ENCODE data around the gene DGKE.

The DGKE gene

DNA sequence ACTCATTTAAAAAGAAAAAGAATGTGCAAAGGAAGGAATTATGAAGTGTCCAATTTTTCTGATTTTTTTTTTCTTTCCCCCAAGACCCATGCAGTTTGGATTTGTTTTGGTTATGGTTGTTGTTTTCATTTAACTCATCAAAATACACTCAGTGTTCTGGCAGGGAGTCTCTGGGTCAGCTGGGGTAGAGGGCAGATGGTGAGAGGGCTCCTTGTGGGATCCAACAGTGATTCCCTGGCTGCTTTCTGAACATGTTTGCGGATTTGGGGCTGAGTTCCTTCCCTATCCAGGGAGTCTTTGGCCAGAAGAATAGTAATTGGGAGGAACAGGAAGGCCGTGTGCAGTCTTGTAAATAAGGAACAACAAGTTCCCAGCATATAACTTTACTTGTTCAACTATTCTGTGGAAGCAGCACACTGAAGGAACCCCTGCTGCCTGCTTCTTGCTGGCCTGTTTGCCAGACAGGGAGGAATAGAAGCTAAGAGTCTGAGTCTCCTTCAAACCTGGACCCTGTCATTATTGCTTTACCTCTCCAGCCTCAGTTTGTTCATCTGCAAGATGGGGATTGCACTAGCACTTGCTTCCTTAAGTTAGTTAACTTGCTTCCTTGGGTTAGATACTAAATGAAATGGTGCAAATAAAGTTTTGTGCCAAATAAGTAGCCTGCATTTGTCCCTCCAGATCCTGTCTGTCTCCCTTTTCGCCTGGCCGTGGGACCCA lies 32.3 kb upstream of the DGKE start:
- TF ChIP-seq FOXP2 (optimal IDR thresholded peaks at IDR 0.05; ENCODE audit: borderline replicate concordance, extremely low read depth, extremely low read length, insufficient read depth), result no peak
- TF ChIP-seq, protein P1, sequence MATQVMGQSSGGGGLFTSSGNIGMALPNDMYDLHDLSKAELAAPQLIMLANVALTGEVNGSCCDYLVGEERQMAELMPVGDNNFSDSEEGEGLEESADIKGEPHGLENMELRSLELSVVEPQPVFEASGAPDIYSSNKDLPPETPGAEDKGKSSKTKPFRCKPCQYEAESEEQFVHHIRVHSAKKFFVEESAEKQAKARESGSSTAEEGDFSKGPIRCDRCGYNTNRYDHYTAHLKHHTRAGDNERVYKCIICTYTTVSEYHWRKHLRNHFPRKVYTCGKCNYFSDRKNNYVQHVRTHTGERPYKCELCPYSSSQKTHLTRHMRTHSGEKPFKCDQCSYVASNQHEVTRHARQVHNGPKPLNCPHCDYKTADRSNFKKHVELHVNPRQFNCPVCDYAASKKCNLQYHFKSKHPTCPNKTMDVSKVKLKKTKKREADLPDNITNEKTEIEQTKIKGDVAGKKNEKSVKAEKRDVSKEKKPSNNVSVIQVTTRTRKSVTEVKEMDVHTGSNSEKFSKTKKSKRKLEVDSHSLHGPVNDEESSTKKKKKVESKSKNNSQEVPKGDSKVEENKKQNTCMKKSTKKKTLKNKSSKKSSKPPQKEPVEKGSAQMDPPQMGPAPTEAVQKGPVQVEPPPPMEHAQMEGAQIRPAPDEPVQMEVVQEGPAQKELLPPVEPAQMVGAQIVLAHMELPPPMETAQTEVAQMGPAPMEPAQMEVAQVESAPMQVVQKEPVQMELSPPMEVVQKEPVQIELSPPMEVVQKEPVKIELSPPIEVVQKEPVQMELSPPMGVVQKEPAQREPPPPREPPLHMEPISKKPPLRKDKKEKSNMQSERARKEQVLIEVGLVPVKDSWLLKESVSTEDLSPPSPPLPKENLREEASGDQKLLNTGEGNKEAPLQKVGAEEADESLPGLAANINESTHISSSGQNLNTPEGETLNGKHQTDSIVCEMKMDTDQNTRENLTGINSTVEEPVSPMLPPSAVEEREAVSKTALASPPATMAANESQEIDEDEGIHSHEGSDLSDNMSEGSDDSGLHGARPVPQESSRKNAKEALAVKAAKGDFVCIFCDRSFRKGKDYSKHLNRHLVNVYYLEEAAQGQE (IDR thresholded peaks at IDR 0.05; ENCODE audit: insufficient read depth in 1 of 2, low read depth in 2 of 2, low read length in 2 of 2), result no peak
- TF ChIP-seq POLR2AphosphoS5 (IDR thresholded peaks at IDR 0.05; ENCODE audit: low read depth, low read length), result no peak
- no peak for TF ChIP-seq SIN3A (IDR thresholded peaks at IDR 0.05; ENCODE audit: borderline replicate concordance, insufficient read depth, low read length)
- no peak for TF ChIP-seq TAF1 (IDR thresholded peaks at IDR 0.05; ENCODE audit: borderline replicate concordance, insufficient read depth, low read length)

- TF ChIP-seq SIN3A (IDR thresholded peaks at IDR 0.05; ENCODE audit: borderline replicate concordance, insufficient read depth, low read length) (no peak), POLR2AphosphoS5 (IDR thresholded peaks at IDR 0.05; ENCODE audit: low read depth, low read length) (no peak), TAF1 (IDR thresholded peaks at IDR 0.05; ENCODE audit: borderline replicate concordance, insufficient read depth, low read length) (no peak), FOXP2 (optimal IDR thresholded peaks at IDR 0.05; ENCODE audit: borderline replicate concordance, extremely low read depth, extremely low read length, insufficient read depth) (no peak)
- TF ChIP-seq, protein P1 (IDR thresholded peaks at IDR 0.05; ENCODE audit: insufficient read depth in 1 of 2, low read depth in 2 of 2, low read length in 2 of 2), result no peak
Observed at GRCh38 chr17:56803071-56803470, 30.9 kb upstream of the DGKE start.

GRCh38 chr17:56804454-56804853 lies 29.5 kb upstream of the DGKE start:
- TF ChIP-seq, protein P1 (IDR thresholded peaks at IDR 0.05; ENCODE audit: insufficient read depth in 1 of 2, low read depth in 2 of 2, low read length in 2 of 2), result no peak
- TF ChIP-seq SIN3A (IDR thresholded peaks at IDR 0.05; ENCODE audit: borderline replicate concordance, insufficient read depth, low read length) (no peak), TAF1 (IDR thresholded peaks at IDR 0.05; ENCODE audit: borderline replicate concordance, insufficient read depth, low read length) (no peak), POLR2AphosphoS5 (IDR thresholded peaks at IDR 0.05; ENCODE audit: low read depth, low read length) (no peak), FOXP2 (optimal IDR thresholded peaks at IDR 0.05; ENCODE audit: borderline replicate concordance, extremely low read depth, extremely low read length, insufficient read depth) (no peak)

GRCh38 chr17:56806949-56807348 lies 27.0 kb upstream of the DGKE start:
- TF ChIP-seq, protein P1 (IDR thresholded peaks at IDR 0.05; ENCODE audit: insufficient read depth in 1 of 2, low read depth in 2 of 2, low read length in 2 of 2), result no peak
- TF ChIP-seq TAF1 (IDR thresholded peaks at IDR 0.05; ENCODE audit: borderline replicate concordance, insufficient read depth, low read length) (no peak), SIN3A (IDR thresholded peaks at IDR 0.05; ENCODE audit: borderline replicate concordance, insufficient read depth, low read length) (no peak), POLR2AphosphoS5 (IDR thresholded peaks at IDR 0.05; ENCODE audit: low read depth, low read length) (no peak), FOXP2 (optimal IDR thresholded peaks at IDR 0.05; ENCODE audit: borderline replicate concordance, extremely low read depth, extremely low read length, insufficient read depth) (no peak)
